AG09309 (cell line): ENCODE measurements around the gene TRPT1.

Source experiments
- DNase-seq: peaks from one replicate; pipeline ENCODE4 v3.0.0-alpha.2; 2010; ENCODE audit warnings: low read depth
- H3K4me3 ChIP-seq: 2 replicates; pipeline ENCODE4 v1.5.1; 2011; ENCODE audit warnings: mild to moderate bottlenecking, low read depth, low read length, moderate library complexity; ENCODE audit not compliant: control insufficient read depth
- TF ChIP-seq, protein P1 (sequence below): IDR thresholded peaks from 2 replicates; pipeline ENCODE4 v1.5.1; 2011; ENCODE audit warnings: mild to moderate bottlenecking, low read depth, low read length, inconsistent platforms; ENCODE audit not compliant: insufficient read depth, control insufficient read depth; ENCODE audit errors: missing control alignments

The TRPT1 gene

DNA sequence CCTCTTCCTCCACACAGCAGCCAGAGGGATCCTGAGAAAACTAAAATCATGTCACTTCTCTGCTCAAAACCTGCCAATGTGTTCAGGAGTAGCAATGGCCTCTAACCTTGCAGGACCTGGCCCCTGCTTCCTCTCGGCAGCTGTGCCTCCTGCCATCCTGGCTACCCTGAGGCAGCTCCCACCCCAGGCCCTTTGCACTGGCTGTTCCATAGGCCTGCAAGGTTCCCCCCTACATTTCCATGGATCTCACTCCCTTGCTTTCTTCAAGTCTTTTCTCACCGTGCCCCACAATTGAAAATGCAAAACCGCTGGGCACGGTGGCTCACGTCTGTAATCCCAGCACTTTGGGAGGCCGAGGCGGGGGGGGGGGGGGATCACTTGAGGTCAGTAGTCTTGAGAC is 42.1 kb downstream of the TRPT1 start:
- no peak overlapping the region for H3K4me3 ChIP-seq

GRCh38 chr11:64181506-64182411 is 44.2 kb downstream of the TRPT1 start:
- no peak overlapping the region for H3K4me3 ChIP-seq
- TF ChIP-seq, protein P1, sequence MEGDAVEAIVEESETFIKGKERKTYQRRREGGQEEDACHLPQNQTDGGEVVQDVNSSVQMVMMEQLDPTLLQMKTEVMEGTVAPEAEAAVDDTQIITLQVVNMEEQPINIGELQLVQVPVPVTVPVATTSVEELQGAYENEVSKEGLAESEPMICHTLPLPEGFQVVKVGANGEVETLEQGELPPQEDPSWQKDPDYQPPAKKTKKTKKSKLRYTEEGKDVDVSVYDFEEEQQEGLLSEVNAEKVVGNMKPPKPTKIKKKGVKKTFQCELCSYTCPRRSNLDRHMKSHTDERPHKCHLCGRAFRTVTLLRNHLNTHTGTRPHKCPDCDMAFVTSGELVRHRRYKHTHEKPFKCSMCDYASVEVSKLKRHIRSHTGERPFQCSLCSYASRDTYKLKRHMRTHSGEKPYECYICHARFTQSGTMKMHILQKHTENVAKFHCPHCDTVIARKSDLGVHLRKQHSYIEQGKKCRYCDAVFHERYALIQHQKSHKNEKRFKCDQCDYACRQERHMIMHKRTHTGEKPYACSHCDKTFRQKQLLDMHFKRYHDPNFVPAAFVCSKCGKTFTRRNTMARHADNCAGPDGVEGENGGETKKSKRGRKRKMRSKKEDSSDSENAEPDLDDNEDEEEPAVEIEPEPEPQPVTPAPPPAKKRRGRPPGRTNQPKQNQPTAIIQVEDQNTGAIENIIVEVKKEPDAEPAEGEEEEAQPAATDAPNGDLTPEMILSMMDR, result no peak
- peak; percentile 73 for DNase-seq

More for the DNA sequence above, 42.1 kb downstream of the TRPT1 start:
- TF ChIP-seq, protein P1, result no peak
- DNase-seq, result no peak

- no peak for DNase-seq
- TF ChIP-seq, protein P1, result no peak
- H3K4me3 ChIP-seq, result no peak overlapping the region
These were observed 45.1 kb downstream of the TRPT1 start for GRCh38 chr11:64180891-64181290.

- DNase-seq, result no peak
- no peak overlapping the region for H3K4me3 ChIP-seq
- TF ChIP-seq, protein P1, result no peak
These were observed 46.9 kb downstream of the TRPT1 start for GRCh38 chr11:64178951-64179639.

DNA sequence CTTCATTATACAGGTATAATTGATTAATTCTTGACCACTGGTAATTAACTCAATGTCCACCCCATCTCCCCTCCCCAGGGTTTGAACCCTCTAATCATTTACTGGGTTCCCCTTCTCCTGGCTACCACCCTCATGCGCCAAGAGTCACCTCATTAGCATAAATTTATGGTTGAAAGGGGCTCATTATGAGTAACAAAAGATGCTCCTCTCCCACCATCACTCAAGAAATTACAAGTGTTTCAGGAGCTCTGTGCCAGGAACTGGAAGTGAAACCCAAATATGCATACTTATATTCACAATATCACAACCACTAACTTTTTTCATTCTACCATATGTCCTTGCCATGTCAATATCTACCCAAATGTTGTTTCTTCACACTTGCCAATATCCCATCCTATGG is 47.8 kb downstream of the TRPT1 start:
- no peak overlapping the region for H3K4me3 ChIP-seq
- TF ChIP-seq, protein P1, result no peak
- DNase-seq, result no peak

DNA sequence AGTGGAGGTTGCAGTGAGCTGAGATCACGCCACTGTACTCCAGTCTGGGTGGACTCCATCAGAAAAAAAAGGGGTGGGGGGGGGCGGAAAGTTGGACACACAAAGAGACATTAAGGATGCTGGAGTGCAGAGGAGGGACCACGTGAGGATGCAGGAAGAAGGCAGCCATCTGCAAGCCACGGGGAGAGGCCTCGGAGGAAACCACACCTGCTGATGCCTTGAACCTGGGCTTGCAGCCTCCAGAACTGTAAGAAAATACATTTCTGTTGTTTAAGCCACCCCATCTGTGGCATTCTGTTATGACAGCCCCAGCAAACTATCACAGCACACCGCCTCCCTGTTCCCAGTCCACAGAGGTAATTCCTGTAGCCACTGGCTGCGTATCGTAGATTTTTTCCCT is 49.2 kb downstream of the TRPT1 start:
- H3K4me3 ChIP-seq, result no peak overlapping the region
- no peak for DNase-seq
- TF ChIP-seq, protein P1, result no peak
